Measurements from ENCODE around the gene MFSD12.

Gene MFSD12

DNA sequence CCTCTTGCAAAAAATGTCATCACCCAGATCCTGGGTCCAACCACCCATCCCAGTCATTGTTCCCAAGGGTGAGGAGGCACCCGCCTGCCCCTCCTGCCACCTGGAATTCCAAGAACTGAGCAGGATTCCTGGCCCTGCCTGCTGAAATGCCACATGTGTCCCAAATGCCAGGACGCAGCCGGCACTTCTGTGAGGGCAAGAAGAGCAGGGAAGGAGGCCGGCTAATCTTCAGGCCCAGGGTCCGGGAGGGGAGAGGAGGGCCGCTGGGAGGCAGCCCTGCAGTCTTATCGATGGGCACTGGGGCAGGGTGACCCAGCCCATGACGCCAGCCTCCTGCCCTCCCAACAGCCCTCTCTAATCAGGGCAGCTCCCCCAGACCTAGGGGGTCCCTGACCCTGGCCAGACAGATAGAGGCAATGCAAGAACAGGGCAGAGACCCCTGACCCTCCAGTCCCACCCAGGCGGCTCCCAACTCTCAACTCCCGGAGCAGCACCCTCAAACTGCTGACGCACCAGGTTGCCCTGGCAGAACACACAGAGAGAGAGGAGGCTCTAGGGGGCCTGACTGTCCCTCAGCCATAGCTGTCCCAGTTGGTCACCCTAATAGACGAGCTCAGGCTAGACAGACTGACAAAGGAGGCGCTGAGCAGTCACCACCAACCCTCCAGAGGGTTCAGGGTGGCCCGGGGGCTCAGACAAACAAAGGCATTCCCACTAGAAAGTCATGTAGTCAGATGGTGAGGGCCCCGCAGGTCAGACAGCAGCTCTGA is 1.5 kb downstream of the MFSD12 start:
- no peak for DNase-seq

- DNase-seq = peak; percentile 37
Measured at GRCh38 chr19:3554254-3555083, 2.9 kb downstream of the MFSD12 start.

GRCh38 chr19:3551792-3552095 is 5.6 kb downstream of the MFSD12 start:
- DNase-seq = no peak

DNA sequence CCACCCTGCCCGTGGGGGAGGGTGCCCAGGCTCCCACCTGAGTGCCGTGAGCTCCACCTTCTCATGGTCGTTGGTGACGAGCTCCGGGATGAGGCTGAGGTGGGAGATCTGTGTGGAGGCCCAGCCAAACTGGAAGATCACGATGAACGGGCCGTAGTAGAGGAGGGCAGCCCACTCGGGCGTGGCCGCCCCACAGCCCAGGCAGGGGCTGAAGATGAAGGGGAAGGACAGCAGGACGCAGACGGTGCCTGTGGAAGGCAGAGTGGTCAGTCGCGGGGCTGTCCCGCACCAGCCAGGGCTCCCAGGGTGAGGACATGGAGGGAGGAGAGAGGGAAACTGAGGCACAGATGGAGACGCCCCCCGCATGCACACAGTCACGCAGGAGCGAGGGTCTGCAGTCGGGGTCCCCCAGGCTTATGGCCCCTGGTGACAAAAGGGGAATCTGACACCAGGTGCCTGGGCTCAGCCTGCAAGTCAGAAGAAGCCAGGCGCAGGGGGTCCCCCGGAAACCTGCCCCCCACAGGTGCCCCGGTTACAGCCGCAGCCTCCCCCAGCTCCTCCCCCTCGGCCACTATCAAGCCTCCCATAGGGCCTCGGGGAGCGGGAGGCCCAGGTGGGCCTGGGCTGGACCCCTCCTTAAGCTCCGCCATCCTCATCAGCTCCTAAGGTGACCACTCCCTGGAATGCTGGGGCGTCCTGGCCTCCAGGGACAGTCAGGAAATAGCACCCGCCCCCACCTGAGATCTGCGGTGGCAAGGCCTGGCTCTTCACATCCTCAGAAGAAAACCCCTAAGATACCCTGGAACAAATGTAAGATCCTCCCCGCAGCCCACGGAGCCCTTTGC is 6.2 kb downstream of the MFSD12 start:
- DNase-seq = no peak

DNA sequence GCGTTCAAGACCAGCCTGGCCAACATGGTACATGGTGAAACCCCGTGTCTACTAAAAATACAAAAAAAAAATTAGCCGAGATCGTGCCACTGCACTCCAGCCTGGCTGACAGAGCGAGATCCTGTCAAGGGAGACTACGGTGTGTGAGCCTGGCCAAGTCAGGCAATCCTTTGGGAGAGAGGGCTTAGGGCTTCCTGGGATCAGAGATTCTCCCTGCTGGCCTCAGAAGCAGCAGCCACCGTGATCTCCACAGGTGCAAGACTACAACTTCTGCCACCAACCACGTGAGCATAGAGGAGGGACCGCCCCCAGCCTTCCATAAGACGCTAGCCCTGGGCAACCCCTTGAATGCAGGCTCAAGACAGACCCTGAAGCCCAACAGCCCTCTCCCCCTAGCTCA is 7.6 kb downstream of the MFSD12 start:
- DNase-seq = no peak

GRCh38 chr19:3548606-3549005 is 8.8 kb downstream of the MFSD12 start:
- DNase-seq = no peak

GRCh38 chr19:3547767-3548282 is 9.6 kb downstream of the MFSD12 start:
- DNase-seq = no peak

DNA sequence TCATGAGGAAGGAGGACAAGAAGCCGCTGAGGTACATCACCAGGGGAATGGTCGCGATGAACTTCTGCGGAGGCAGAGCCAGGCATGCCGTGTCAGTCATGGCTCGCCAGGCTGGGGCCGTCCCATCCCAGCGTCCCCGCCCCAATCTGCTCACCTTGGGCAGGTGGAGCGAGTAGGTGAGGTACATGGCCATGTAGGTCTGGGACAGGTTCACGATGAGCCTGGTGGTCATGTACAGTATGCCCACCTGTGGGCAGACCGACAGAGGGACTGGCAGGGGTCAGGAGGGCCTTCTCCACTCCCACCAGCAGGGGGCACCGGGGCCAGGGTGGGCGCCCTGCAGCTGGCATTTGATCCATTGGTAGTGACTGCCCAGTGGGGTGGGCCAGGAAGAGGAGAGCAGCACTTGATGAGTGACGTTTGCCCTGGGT is 10.1 kb downstream of the MFSD12 start:
- peak; percentile 27 for DNase-seq

- no peak for DNase-seq
Measured at GRCh38 chr19:3546119-3546518, 11.3 kb downstream of the MFSD12 start.

GRCh38 chr19:3545669-3546034 is 11.7 kb downstream of the MFSD12 start:
- no peak for DNase-seq

- peak; percentile 77 for DNase-seq
Measured at GRCh38 chr19:3544742-3545668, 12.4 kb downstream of the MFSD12 start.

- DNase-seq = no peak
Measured at GRCh38 chr19:3544058-3544376, 13.4 kb downstream of the MFSD12 start.

GRCh38 chr19:3543150-3544057 is 14.0 kb downstream of the MFSD12 start:
- no peak for DNase-seq

- no peak for DNase-seq
Measured at GRCh38 chr19:3539756-3540118, 17.6 kb downstream of the MFSD12 start.

DNA sequence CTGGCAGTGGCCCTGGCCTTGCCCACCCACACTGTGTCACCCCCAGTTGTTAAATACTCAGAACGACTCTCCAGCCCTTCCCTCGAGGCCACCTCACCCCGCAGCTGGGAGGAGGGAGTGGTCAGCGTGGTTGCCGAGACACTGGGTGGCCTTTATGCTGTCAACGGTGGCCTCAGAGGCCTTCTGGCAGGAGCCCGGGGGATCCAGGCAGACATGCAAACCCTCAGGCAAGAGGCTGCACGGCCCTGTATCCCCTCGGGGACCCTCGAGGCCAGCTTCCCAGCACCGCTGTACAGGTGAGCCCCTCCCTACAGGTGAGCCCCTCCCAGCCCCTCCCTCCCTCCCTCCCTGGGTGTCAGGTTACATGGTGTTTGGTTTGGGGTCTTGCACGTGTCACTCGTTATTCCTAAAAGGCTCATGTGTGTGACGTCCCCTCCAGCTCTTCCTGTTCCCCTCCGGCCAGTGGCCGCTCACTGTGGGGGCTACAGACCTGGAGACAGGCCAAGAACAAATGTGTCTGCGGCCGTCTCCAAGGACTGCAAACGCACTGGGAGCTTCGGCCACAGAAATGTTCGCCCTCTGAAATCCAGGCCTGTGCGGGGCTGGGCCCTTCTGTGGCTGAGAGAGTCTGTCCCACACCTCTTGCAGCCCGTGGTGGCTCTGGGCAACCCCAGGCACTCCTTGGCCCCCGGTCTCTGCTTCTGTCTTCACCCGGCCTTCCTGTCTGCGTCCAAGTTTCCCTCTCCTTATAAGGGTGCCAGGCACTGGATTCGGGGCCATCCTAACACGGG is 18.2 kb downstream of the MFSD12 start, which contains the start of gene TEKTIP1:
Gene TEKTIP1 (plus strand): TSS at position 210 of the 791 bp plus-strand sequence. CDS start 4 bp downstream, at position 214.
- no peak for DNase-seq

- no peak for DNase-seq
Measured at GRCh38 chr19:3538258-3538929, 19.0 kb downstream of the MFSD12 start.

DNA sequence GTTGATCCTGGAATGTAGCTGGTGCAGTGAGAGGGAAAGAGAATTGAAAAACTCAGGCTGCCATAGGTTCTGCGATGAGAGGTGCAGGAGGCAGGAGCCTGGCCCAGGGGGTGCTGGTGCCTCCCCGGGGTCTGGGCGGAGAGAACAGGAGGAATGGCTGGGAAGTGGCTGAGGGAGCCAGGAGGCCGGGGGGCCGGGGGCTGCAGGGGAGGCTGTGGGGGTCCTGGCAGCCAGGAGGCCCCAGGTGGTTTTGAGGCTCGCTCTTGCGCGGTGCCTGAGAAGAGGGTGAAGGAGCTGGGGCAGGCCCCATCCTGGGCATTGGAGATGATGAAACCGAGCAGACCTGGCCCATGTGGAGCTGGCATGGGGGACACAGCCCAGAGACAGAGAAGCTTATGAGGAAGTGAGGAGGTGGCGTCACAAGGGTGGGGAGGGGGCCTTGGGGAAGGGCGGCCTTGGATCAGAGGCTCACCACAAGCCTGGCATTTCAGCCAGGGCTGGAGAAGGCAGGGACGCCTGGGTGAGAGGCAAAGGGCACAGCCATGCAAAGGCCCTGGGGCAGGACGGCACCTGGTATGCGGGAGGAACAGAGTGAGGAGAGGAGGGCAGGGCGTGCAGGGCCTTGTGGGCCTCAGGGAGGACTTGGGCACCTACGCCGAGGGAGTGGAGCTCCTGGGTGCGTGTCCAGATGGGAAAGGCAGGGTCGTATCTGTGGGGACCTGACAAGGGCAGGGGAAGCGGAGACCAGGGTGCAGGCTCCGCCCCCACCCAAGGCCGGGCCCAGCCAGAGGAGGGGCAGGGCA is 19.7 kb downstream of the MFSD12 start:
- DNase-seq = no peak

- no peak for DNase-seq
Measured at GRCh38 chr19:3537101-3537437, 20.3 kb downstream of the MFSD12 start.
